Measurements from ENCODE around the gene DEPDC5.
"Not testable (repeated sequence)": the region's sequence is repeated elsewhere in the genome, so short reads cannot be mapped to it uniquely, and the experiment has no call there.

The DEPDC5 gene

GRCh38 chr22:31776231-31776630, 22.4 kb downstream of the DEPDC5 start:
- H3K27me3 ChIP-seq (ENCODE audit: control insufficient read depth, insufficient read depth, low read length) = no peaks in the 10 kb centered on the region
- no peak overlapping the region for H3K27ac ChIP-seq (ENCODE audit: low read depth, low read length)
- H3K36me3 ChIP-seq (ENCODE audit: control insufficient read depth, insufficient read depth, low read length) = peaks cover 58% of the 10 kb centered on the region
- H3K9me3 ChIP-seq (ENCODE audit: control insufficient read depth, insufficient read depth, low read length) = no peaks in the 10 kb centered on the region
- H3K4me1 ChIP-seq (ENCODE audit: control insufficient read depth, insufficient read depth, low read length) = no peaks in the 10 kb centered on the region
- H3K4me3 ChIP-seq (ENCODE audit: low read depth, low read length) = no peak overlapping the region
- H3K9ac ChIP-seq (ENCODE audit: low read depth, low read length) = no peak overlapping the region

GRCh38 chr22:31789803-31790202, 36.0 kb downstream of the DEPDC5 start:
- Histone ChIP-seq H3K27me3 (ENCODE audit: control insufficient read depth, insufficient read depth, low read length) (no peaks in the 10 kb centered on the region), H3K4me3 (ENCODE audit: low read depth, low read length) (no peak overlapping the region), H3K27ac (ENCODE audit: low read depth, low read length) (no peak overlapping the region), H3K9me3 (ENCODE audit: control insufficient read depth, insufficient read depth, low read length) (no peaks in the 10 kb centered on the region), H3K4me1 (ENCODE audit: control insufficient read depth, insufficient read depth, low read length) (no peaks in the 10 kb centered on the region), H3K36me3 (ENCODE audit: control insufficient read depth, insufficient read depth, low read length) (peaks cover 27% of the 10 kb centered on the region; the same call in 1 of the 2 replicates), H3K9ac (ENCODE audit: low read depth, low read length) (no peak overlapping the region)

GRCh38 chr22:31790240-31790639, 36.4 kb downstream of the DEPDC5 start:
- H3K9me3 ChIP-seq (ENCODE audit: control insufficient read depth, insufficient read depth, low read length) = no peaks in the 10 kb centered on the region
- H3K27me3 ChIP-seq (ENCODE audit: control insufficient read depth, insufficient read depth, low read length) = no peaks in the 10 kb centered on the region
- no peak overlapping the region for H3K27ac ChIP-seq (ENCODE audit: low read depth, low read length)
- H3K9ac ChIP-seq (ENCODE audit: low read depth, low read length) = no peak overlapping the region
- no peaks in the 10 kb centered on the region for H3K4me1 ChIP-seq (ENCODE audit: control insufficient read depth, insufficient read depth, low read length)
- no peak overlapping the region for H3K4me3 ChIP-seq (ENCODE audit: low read depth, low read length)
- H3K36me3 ChIP-seq (ENCODE audit: control insufficient read depth, insufficient read depth, low read length) = peaks cover 22% of the 10 kb centered on the region; the same call in 1 of the 2 replicates

- not testable (repeated sequence) for H3K27ac ChIP-seq (ENCODE audit: low read depth, low read length); H3K9me3 ChIP-seq (ENCODE audit: control insufficient read depth, insufficient read depth, low read length); H3K4me3 ChIP-seq (ENCODE audit: low read depth, low read length); H3K4me1 ChIP-seq (ENCODE audit: control insufficient read depth, insufficient read depth, low read length); H3K9ac ChIP-seq (ENCODE audit: low read depth, low read length); H3K27me3 ChIP-seq (ENCODE audit: control insufficient read depth, insufficient read depth, low read length)
- peaks cover 49% of the 10 kb centered on the region for H3K36me3 ChIP-seq (ENCODE audit: control insufficient read depth, insufficient read depth, low read length)
These were observed 45.5 kb downstream of the DEPDC5 start for GRCh38 chr22:31799358-31799757.

GRCh38 chr22:31800065-31800464, 46.2 kb downstream of the DEPDC5 start:
- no peaks in the 10 kb centered on the region for H3K4me1 ChIP-seq (ENCODE audit: control insufficient read depth, insufficient read depth, low read length)
- no peaks in the 10 kb centered on the region for H3K27me3 ChIP-seq (ENCODE audit: control insufficient read depth, insufficient read depth, low read length)
- H3K36me3 ChIP-seq (ENCODE audit: control insufficient read depth, insufficient read depth, low read length) = peaks cover 56% of the 10 kb centered on the region
- H3K27ac ChIP-seq (ENCODE audit: low read depth, low read length) = no peak overlapping the region
- H3K9me3 ChIP-seq (ENCODE audit: control insufficient read depth, insufficient read depth, low read length) = no peaks in the 10 kb centered on the region
- no peak overlapping the region for H3K9ac ChIP-seq (ENCODE audit: low read depth, low read length)
- H3K4me3 ChIP-seq (ENCODE audit: low read depth, low read length) = no peak overlapping the region

GRCh38 chr22:31800861-31801260, 47.0 kb downstream of the DEPDC5 start:
- not testable (repeated sequence) for H3K9me3 ChIP-seq (ENCODE audit: control insufficient read depth, insufficient read depth, low read length); H3K27ac ChIP-seq (ENCODE audit: low read depth, low read length); H3K4me1 ChIP-seq (ENCODE audit: control insufficient read depth, insufficient read depth, low read length); H3K27me3 ChIP-seq (ENCODE audit: control insufficient read depth, insufficient read depth, low read length); H3K9ac ChIP-seq (ENCODE audit: low read depth, low read length); H3K4me3 ChIP-seq (ENCODE audit: low read depth, low read length)
- H3K36me3 ChIP-seq (ENCODE audit: control insufficient read depth, insufficient read depth, low read length) = peaks cover 64% of the 10 kb centered on the region

- Histone ChIP-seq H3K27me3 (ENCODE audit: control insufficient read depth, insufficient read depth, low read length) (no peaks in the 10 kb centered on the region), H3K27ac (ENCODE audit: low read depth, low read length) (no peak overlapping the region), H3K9me3 (ENCODE audit: control insufficient read depth, insufficient read depth, low read length) (no peaks in the 10 kb centered on the region), H3K4me1 (ENCODE audit: control insufficient read depth, insufficient read depth, low read length) (no peaks in the 10 kb centered on the region), H3K36me3 (ENCODE audit: control insufficient read depth, insufficient read depth, low read length) (peaks cover 78% of the 10 kb centered on the region), H3K9ac (ENCODE audit: low read depth, low read length) (no peak overlapping the region), H3K4me3 (ENCODE audit: low read depth, low read length) (no peak overlapping the region)
These were observed 48.8 kb downstream of the DEPDC5 start for GRCh38 chr22:31802575-31802974.

GRCh38 chr22:31806751-31807150, 52.9 kb downstream of the DEPDC5 start:
- Histone ChIP-seq H3K4me1 (ENCODE audit: control insufficient read depth, insufficient read depth, low read length) (no peaks in the 10 kb centered on the region), H3K9ac (ENCODE audit: low read depth, low read length) (no peak overlapping the region), H3K36me3 (ENCODE audit: control insufficient read depth, insufficient read depth, low read length) (peaks cover 73% of the 10 kb centered on the region), H3K27me3 (ENCODE audit: control insufficient read depth, insufficient read depth, low read length) (no peaks in the 10 kb centered on the region), H3K9me3 (ENCODE audit: control insufficient read depth, insufficient read depth, low read length) (no peaks in the 10 kb centered on the region), H3K27ac (ENCODE audit: low read depth, low read length) (no peak overlapping the region), H3K4me3 (ENCODE audit: low read depth, low read length) (no peak overlapping the region)

- no peak overlapping the region for H3K4me3 ChIP-seq (ENCODE audit: low read depth, low read length)
- no peaks in the 10 kb centered on the region for H3K27me3 ChIP-seq (ENCODE audit: control insufficient read depth, insufficient read depth, low read length)
- H3K27ac ChIP-seq (ENCODE audit: low read depth, low read length) = no peak overlapping the region
- peaks cover 58% of the 10 kb centered on the region for H3K36me3 ChIP-seq (ENCODE audit: control insufficient read depth, insufficient read depth, low read length)
- H3K9ac ChIP-seq (ENCODE audit: low read depth, low read length) = no peak overlapping the region
- no peaks in the 10 kb centered on the region for H3K4me1 ChIP-seq (ENCODE audit: control insufficient read depth, insufficient read depth, low read length)
- no peaks in the 10 kb centered on the region for H3K9me3 ChIP-seq (ENCODE audit: control insufficient read depth, insufficient read depth, low read length)
These were observed 59.3 kb downstream of the DEPDC5 start for GRCh38 chr22:31812977-31813605.

GRCh38 chr22:31813898-31814297, 60.1 kb downstream of the DEPDC5 start:
- not testable (repeated sequence) for H3K9ac ChIP-seq (ENCODE audit: low read depth, low read length); H3K4me3 ChIP-seq (ENCODE audit: low read depth, low read length); H3K27ac ChIP-seq (ENCODE audit: low read depth, low read length); H3K9me3 ChIP-seq (ENCODE audit: control insufficient read depth, insufficient read depth, low read length); H3K4me1 ChIP-seq (ENCODE audit: control insufficient read depth, insufficient read depth, low read length); H3K27me3 ChIP-seq (ENCODE audit: control insufficient read depth, insufficient read depth, low read length)
- peaks cover 66% of the 10 kb centered on the region for H3K36me3 ChIP-seq (ENCODE audit: control insufficient read depth, insufficient read depth, low read length)

- H3K9me3 ChIP-seq (ENCODE audit: control insufficient read depth, insufficient read depth, low read length) = no peaks in the 10 kb centered on the region
- no peaks in the 10 kb centered on the region for H3K27me3 ChIP-seq (ENCODE audit: control insufficient read depth, insufficient read depth, low read length)
- no peak overlapping the region for H3K4me3 ChIP-seq (ENCODE audit: low read depth, low read length)
- H3K9ac ChIP-seq (ENCODE audit: low read depth, low read length) = no peak overlapping the region
- no peaks in the 10 kb centered on the region for H3K4me1 ChIP-seq (ENCODE audit: control insufficient read depth, insufficient read depth, low read length)
- peaks cover 75% of the 10 kb centered on the region for H3K36me3 ChIP-seq (ENCODE audit: control insufficient read depth, insufficient read depth, low read length)
- no peak overlapping the region for H3K27ac ChIP-seq (ENCODE audit: low read depth, low read length)
These were observed 61.1 kb downstream of the DEPDC5 start for GRCh38 chr22:31814942-31815341.

Measured in HUES48 (cell line).